ENCODE measurements around the gene NMU.
"Not testable (repeated sequence)": the region's sequence is repeated elsewhere in the genome, so short reads cannot be mapped to it uniquely, and the experiment has no call there.

NMU gene

GRCh38 chr4:55611358-55612059 is 24.6 kb downstream of the NMU start:
- TF ChIP-seq GATA1 (IDR thresholded peaks at IDR 0.05; ENCODE audit: low read depth, low read length) (no peak), POLR2A (IDR thresholded peaks at IDR 0.05; ENCODE audit: low read length) (no peak)
- no peak for DNase-seq

DNA sequence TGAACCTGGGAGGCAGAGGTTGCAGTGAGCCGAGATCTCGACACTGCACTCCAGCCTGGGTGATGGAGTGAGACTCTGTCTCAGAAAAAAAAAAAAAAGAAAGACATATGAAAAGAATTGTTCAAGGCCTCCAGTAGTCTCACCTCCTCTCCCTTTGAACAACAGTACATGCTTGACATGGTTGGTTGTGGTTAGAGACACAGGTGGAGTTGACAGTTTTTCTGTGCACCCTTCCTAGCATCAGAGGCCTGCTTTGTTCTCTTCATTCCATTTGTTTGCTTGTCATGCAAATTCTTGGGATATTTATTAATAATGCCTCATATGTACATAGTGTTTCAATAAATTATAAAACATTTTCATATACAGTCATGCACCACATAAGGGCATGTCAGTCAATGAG is 25.7 kb downstream of the NMU start:
- no peak for DNase-seq
- TF ChIP-seq POLR2A (IDR thresholded peaks at IDR 0.05; ENCODE audit: low read length) (no peak), GATA1 (IDR thresholded peaks at IDR 0.05; ENCODE audit: low read depth, low read length) (no peak)

- TF ChIP-seq GATA1 (IDR thresholded peaks at IDR 0.05; ENCODE audit: low read depth, low read length): no peak
- TF ChIP-seq POLR2A (IDR thresholded peaks at IDR 0.05; ENCODE audit: low read length): no peak
- peak in 1 of 2 experiments; percentile 10 for DNase-seq
Measured at GRCh38 chr4:55609393-55609866, 26.7 kb downstream of the NMU start.

DNA sequence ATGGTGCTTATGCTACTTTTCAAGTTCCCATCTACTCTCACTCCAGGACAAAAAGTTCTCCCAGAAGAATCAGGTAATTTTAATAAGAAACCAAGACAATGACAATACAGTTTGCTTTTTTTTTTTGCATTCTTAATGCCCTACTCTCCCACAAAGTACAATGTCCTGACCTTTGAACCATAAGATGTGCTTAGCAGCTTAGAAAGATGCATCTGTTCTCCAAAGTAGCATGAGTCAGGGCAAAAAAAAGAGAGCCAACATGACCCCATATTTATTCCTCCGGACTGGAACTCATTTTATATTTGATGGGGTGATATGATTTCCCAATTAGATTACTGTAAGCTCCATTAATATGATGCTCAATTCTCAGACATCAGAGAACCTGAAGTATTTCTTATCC is 27.5 kb downstream of the NMU start:
- no peak for DNase-seq
- TF ChIP-seq GATA1 (IDR thresholded peaks at IDR 0.05; ENCODE audit: low read depth, low read length): no peak
- TF ChIP-seq POLR2A (IDR thresholded peaks at IDR 0.05; ENCODE audit: low read length): no peak

DNA sequence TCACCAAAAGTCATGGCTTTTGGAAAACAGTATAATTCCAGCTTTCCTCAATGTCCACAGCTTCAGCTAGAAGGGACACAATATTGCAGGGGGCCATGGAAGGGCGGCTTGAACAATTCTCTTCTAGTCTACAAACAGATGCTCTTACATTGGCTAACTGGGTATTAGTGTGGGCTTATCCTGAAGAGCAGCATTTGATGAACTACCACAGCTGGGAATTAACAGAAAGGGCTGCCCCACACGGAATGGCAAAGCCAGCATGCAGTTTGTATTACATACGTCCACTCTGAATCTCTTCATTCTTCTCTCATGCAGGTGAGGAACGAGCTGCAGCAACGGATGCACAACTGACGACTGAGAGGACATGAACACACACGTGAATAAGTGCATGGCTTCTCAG is 31.1 kb downstream of the NMU start:
- no peak for DNase-seq
- no peak for TF ChIP-seq POLR2A (IDR thresholded peaks at IDR 0.05; ENCODE audit: low read length)
- no peak for TF ChIP-seq GATA1 (IDR thresholded peaks at IDR 0.05; ENCODE audit: low read depth, low read length)

GRCh38 chr4:55600640-55601039 is 35.5 kb downstream of the NMU start:
- no peak for DNase-seq
- TF ChIP-seq GATA1 (IDR thresholded peaks at IDR 0.05; ENCODE audit: low read depth, low read length): no peak
- no peak for TF ChIP-seq POLR2A (IDR thresholded peaks at IDR 0.05; ENCODE audit: low read length)

DNA sequence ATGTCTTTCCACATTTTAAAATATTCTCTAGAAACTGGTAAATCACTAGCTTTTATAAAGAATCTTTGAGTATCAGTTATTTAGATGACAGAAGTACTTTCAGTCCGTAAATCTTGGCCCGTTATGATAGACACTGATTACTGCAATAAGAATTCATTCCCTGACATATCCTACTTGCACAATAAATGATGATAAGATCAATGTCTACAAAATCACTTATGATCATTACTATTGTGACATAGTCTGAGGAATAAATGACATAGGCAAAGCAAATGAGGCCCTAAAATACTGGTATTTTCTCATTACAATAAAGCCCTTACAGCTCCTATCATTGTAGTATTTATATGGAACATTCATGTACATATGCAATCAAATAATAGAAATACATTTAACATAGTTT is 37.5 kb downstream of the NMU start:
- no peak for TF ChIP-seq GATA1 (IDR thresholded peaks at IDR 0.05; ENCODE audit: low read depth, low read length)
- TF ChIP-seq POLR2A (IDR thresholded peaks at IDR 0.05; ENCODE audit: low read length): no peak
- no peak for DNase-seq

DNA sequence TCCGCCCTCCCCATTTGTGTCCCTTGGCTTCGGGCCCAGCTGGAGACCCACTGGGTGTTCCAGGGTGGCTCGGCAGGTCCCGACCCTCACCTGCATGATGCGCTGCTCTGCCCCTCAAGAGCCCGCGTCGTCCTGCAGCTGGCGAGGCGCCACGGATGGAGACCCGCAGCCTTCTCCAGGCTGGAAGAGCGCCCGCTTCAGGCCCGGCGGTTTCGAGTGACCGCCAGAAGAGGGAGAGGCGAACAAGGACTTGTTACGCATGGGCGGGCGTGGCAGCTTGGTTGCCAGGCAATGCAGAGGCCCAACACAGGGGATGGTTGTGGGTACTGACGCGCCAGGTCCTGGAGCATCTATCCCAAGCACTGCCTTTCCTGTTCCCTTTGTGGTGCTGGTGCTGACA is 44.1 kb downstream of the NMU start, which contains the start of gene PDCL2:
Gene PDCL2 (minus strand): TSS at position 232 of the 400 bp plus-strand sequence. CDS start 136 bp downstream, at position 96.
- TF ChIP-seq POLR2A (IDR thresholded peaks at IDR 0.05; ENCODE audit: low read length) (no peak), GATA1 (IDR thresholded peaks at IDR 0.05; ENCODE audit: low read depth, low read length) (no peak)
- no peak for DNase-seq

- no peak for TF ChIP-seq POLR2A (IDR thresholded peaks at IDR 0.05; ENCODE audit: low read length)
- DNase-seq: no peak
Measured at GRCh38 chr4:55588160-55588559, 47.9 kb downstream of the NMU start.

- DNase-seq: not testable (repeated sequence)
Measured at GRCh38 chr4:55582773-55583172, 53.3 kb downstream of the NMU start.

GRCh38 chr4:55578341-55579010 is 57.6 kb downstream of the NMU start:
- DNase-seq: no peak
- no peak for TF ChIP-seq GATA1 (IDR thresholded peaks at IDR 0.05; ENCODE audit: low read depth, low read length)
- TF ChIP-seq POLR2A (IDR thresholded peaks at IDR 0.05; ENCODE audit: low read length): no peak

DNA sequence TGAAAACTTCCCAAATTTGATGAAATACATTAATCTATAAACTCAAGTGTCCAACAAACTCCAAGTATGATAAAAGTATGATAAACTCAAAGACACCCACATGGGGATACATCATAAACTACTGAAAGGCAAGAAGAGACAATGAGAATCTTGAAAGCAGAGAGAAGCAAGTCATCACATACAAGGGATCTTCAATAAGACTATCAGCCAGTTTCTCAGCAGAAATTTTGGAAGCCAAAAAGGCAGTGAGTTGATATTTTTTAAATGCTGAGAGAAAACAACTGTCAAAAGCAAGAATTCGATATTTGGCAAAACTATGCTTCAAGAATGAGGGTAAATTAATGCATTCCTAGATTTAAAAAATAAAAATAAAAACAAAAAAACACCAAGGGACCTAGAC is 60.6 kb downstream of the NMU start:
- TF ChIP-seq GATA1 (IDR thresholded peaks at IDR 0.05; ENCODE audit: low read depth, low read length) (no peak), POLR2A (IDR thresholded peaks at IDR 0.05; ENCODE audit: low read length) (no peak)
- no peak for DNase-seq

- DNase-seq: no peak
- TF ChIP-seq POLR2A (IDR thresholded peaks at IDR 0.05; ENCODE audit: low read length) (no peak), GATA1 (IDR thresholded peaks at IDR 0.05; ENCODE audit: low read depth, low read length) (no peak)
Measured at GRCh38 chr4:55574252-55574651, 61.8 kb downstream of the NMU start.

DNA sequence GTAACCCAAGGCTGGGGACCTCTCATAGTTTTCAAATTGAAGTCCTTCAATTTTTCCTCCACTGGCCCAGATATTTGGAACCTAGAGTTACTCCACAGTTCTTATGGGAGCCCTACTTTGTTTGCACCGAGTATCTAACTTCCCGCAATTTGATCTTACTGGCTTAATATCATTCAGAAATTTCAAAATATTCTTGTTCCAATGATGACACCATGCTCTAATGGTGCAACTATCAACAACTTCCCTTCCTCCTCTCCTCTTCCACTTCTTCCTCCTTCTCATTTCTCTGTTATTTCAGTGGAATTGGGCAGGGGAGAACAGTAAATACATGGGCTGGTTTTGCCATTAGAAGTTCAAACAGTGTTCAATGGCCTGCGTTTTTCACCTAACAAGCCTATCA is 64.3 kb downstream of the NMU start:
- no peak for DNase-seq
- TF ChIP-seq POLR2A (IDR thresholded peaks at IDR 0.05; ENCODE audit: low read length) (no peak), GATA1 (IDR thresholded peaks at IDR 0.05; ENCODE audit: low read depth, low read length) (no peak)

DNA sequence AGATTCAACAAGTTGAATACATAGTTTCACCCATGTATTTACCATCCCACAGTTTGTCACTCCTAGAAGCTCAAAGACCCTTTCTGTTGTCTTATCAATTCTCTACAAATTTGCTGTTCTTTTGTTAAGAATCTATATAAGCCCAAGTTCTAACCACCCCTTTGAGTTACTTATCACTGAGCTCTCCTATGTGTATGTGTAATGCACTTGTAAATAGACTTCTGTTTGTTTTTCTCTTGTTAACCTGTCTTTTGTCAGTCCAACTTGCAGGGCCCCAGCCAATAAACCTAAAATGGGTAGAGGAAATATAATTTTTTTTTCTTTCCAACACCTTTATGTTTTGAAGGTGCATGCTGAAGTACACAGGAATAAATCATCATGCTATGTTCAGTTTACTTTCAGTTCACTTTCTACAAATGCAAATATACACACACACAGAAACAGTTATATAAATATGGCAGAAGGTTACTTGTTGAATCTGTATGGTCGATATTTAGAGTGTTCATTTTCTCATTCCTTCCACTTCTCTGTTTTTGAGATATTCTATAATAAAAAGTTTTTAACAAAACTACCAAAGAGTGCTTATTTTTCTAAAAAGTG is 67.1 kb downstream of the NMU start:
- no peak for DNase-seq
- TF ChIP-seq POLR2A (IDR thresholded peaks at IDR 0.05; ENCODE audit: low read length): no peak
- no peak for TF ChIP-seq GATA1 (IDR thresholded peaks at IDR 0.05; ENCODE audit: low read depth, low read length)

Measured in erythroblast (primary cell).